Measurements from ENCODE around the gene GPAM.
A peak's percentile ranks its signal among the peaks of the same experiment; 100 is the strongest.

- TF ChIP-seq, protein P1, sequence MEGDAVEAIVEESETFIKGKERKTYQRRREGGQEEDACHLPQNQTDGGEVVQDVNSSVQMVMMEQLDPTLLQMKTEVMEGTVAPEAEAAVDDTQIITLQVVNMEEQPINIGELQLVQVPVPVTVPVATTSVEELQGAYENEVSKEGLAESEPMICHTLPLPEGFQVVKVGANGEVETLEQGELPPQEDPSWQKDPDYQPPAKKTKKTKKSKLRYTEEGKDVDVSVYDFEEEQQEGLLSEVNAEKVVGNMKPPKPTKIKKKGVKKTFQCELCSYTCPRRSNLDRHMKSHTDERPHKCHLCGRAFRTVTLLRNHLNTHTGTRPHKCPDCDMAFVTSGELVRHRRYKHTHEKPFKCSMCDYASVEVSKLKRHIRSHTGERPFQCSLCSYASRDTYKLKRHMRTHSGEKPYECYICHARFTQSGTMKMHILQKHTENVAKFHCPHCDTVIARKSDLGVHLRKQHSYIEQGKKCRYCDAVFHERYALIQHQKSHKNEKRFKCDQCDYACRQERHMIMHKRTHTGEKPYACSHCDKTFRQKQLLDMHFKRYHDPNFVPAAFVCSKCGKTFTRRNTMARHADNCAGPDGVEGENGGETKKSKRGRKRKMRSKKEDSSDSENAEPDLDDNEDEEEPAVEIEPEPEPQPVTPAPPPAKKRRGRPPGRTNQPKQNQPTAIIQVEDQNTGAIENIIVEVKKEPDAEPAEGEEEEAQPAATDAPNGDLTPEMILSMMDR (IDR thresholded peaks at IDR 0.05): no peak
- TF ChIP-seq CREM (CRISPR knock-in tag; IDR thresholded peaks at IDR 0.05): no peak
- TF ChIP-seq, protein P2, sequence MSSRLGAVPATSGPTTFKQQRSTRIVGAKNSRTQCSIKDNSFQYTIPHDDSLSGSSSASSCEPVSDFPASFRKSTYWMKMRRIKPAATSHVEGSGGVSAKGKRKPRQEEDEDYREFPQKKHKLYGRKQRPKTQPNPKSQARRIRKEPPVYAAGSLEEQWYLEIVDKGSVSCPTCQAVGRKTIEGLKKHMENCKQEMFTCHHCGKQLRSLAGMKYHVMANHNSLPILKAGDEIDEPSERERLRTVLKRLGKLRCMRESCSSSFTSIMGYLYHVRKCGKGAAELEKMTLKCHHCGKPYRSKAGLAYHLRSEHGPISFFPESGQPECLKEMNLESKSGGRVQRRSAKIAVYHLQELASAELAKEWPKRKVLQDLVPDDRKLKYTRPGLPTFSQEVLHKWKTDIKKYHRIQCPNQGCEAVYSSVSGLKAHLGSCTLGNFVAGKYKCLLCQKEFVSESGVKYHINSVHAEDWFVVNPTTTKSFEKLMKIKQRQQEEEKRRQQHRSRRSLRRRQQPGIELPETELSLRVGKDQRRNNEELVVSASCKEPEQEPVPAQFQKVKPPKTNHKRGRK (CRISPR knock-in tag; IDR thresholded peaks at IDR 0.05; ENCODE audit: borderline replicate concordance): peak; percentile 95; the same call in 1 of the 2 replicates
- TF ChIP-seq MYBL2 (CRISPR knock-in tag; IDR thresholded peaks at IDR 0.05): no peak
- TF ChIP-seq ZNF263 (CRISPR knock-in tag; IDR thresholded peaks at IDR 0.05; ENCODE audit: low read depth): no peak
- TF ChIP-seq USF2 (CRISPR knock-in tag; IDR thresholded peaks at IDR 0.05): no peak
- TF ChIP-seq ELF4 (CRISPR knock-in tag; IDR thresholded peaks at IDR 0.05; ENCODE audit: low read depth): no peak
- TF ChIP-seq, protein P3, sequence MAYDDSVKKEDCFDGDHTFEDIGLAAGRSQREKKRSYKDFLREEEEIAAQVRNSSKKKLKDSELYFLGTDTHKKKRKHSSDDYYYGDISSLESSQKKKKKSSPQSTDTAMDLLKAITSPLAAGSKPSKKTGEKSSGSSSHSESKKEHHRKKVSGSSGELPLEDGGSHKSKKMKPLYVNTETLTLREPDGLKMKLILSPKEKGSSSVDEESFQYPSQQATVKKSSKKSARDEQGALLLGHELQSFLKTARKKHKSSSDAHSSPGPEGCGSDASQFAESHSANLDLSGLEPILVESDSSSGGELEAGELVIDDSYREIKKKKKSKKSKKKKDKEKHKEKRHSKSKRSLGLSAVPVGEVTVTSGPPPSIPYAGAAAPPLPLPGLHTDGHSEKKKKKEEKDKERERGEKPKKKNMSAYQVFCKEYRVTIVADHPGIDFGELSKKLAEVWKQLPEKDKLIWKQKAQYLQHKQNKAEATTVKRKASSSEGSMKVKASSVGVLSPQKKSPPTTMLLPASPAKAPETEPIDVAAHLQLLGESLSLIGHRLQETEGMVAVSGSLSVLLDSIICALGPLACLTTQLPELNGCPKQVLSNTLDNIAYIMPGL (CRISPR knock-in tag; IDR thresholded peaks at IDR 0.05): no peak
- TF ChIP-seq TEAD1 (CRISPR knock-in tag; IDR thresholded peaks at IDR 0.05): no peak
- TF ChIP-seq ESRRA (CRISPR knock-in tag; IDR thresholded peaks at IDR 0.05; ENCODE audit: borderline replicate concordance): no peak
- TF ChIP-seq SP1 (CRISPR knock-in tag; conservative IDR thresholded peaks at IDR 0.05): no peak
- TF ChIP-seq ZBTB21 (CRISPR knock-in tag; IDR thresholded peaks at IDR 0.05; ENCODE audit: borderline replicate concordance): no peak
Observed at GRCh38 chr10:112230325-112230988, 46.9 kb upstream of the GPAM start.

All from WTC11 (cell line).